Embryonic facial prominence (tissue), 1 donor: ENCODE measurements around the gene APBA1.
"Not testable (repeated sequence)": the region's sequence is repeated elsewhere in the genome, so short reads cannot be mapped to it uniquely, and the experiment has no call there.

Experiments
- DNase-seq: peaks from one replicate; pipeline ENCODE4 v3.0.0-alpha.2; 2016; ENCODE audit errors: extremely low spot score

The APBA1 gene

DNA sequence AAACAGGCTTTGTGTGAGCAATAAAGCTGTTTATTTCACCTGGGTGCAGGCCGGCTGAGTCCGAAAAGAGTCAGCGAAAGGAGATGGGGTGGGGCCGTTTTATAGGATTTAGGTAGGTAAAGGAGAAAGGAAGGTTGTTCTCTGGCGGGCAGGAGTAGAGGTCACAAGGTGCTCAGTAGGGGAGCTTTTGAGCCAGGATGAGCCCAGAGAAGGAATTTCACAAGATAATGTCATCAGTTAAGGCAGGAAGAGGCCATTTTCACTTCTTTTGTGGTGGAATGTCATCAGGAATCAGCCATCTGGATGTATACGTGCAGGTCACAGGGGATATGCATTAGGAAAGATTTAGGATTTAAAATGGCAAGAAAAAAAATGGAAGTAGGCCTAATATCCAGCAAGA, 262.2 kb downstream of the APBA1 start:
- not testable (repeated sequence) for DNase-seq

DNA sequence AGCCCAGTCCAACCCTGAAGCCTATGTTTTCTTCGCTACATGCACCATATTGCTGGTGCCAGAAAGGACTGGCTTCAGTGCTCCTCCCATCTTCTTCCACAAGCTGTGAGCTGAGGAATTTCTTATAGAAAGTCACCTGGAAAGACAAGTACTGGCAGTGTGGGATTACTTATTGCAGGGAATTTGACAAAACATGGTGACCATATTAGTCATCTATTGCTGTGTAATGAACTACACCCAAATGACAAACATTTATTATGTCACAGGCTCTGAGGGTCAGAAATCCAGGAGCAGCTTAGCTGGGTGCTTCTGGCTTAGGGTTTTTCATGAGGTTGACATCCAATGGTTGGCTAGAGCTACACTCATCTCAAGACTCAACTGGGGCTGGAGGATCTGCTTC, 271.7 kb downstream of the APBA1 start:
- DNase-seq, result no peak

DNA sequence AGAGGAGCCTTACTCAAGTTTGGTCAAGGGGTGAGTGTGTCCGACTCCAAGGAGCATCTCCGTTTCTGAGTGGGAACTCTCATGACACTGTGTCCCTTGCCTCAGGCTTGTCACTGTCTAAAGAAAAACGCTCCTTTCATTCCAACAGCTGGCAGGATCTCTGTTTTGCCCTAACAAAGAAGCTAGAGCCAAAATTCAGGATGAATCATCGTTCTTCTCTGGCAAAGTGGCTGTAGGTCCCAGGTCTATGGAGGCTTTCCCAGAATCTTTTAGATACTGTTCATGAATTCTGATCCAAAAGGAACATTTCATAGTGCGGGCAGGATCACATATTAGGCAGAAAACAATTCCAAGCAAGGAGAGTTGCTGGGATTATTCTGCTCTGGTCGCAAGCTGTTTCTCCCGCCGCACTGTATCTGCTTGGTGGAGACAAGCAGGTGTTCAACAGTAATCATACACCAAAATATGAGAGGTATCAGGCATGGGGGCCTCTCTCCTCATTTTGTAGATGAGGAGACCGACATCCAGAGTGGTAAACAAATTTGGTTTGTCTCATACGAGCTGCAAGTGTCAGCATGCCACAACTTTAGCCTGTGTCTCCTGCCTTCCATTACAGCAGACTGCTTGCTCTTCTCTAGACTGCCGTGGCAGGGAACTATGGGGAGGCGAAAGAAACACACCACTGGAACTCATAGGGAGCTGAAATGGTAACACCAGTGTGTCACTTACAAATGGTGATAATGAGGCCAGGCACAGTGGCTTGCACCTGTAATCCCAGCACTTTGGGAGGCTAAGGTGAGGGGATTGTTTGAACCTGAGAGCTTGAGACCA, 274.6 kb downstream of the APBA1 start:
- no peak for DNase-seq

DNA sequence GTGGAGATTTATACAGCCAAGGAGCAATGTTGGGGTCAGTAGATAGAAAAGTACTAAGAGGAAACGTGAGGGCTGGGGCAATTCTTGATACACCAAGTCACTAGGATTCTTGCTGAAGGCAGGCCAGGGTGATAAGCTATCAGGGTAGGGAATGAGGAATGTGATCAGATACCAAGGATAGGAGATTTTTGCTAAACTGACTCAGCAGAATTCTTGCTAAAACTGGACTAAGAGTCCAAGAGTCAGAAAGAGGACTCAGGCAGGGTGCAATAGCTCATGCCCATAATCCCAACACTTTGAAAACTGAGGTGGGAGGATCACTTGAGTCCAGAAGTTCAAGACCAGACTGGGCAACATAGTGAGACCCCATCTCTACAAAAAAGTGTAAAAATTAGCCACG, 275.4 kb downstream of the APBA1 start:
- DNase-seq, result no peak

DNA sequence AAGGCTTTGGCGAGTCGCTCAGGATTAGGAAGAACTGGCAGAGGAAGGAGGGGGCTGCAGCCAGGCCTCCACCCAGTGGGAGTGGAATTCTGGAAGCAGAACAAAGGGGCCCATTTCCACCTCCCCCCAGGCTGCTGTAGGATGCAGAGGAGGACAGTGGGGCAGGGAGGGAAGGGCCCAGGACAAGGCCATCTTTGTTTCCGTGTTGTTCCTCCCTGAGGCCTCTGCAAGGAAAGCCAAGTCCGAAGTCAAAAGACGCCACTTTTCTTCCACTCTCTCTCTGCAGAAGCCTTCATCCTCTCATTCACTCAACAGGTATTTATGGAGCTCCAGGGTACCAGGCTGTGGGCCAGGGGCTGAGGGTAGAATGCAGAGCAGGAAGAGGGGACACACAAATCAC, 276.5 kb downstream of the APBA1 start:
- DNase-seq, result no peak

DNA sequence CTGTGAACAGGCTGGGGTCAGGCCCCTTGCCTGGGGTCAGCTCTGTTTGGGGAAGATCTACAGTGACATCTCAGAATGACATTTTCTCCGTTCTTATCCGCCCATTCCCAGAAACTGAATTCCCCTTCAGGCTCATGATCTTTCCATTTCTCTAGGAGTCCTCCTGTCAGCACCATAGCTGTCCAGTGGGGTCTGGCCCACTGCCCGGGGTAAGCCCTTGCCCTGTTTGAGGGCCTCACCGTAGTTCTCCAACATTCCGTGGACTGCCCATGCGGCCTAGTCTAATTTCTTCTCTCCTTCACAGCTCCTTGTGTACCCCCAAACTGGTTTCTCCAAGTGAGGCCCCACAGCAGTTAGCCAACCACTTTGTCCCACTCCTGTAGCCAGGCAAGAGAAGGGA, 278.7 kb downstream of the APBA1 start:
- no peak for DNase-seq

DNA sequence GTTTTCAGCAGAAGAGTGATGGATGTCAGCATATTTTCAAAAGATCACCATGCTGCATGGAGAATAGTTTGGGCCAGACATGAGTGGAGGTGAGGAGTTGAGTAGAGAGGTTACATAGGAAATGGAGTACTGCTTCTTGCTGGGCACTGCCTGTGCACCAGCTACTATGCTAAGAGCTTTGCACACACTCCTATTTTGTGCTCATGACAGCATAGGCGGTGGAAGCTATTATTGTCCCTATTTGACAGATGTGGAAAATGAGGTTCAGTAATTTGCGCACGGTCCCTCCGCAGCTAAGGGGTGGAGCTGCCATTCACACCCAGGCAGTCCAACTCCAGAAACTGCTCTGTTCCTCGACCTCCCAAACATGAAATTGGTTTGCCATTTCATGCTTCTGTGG, 279.3 kb downstream of the APBA1 start:
- DNase-seq, result no peak

DNA sequence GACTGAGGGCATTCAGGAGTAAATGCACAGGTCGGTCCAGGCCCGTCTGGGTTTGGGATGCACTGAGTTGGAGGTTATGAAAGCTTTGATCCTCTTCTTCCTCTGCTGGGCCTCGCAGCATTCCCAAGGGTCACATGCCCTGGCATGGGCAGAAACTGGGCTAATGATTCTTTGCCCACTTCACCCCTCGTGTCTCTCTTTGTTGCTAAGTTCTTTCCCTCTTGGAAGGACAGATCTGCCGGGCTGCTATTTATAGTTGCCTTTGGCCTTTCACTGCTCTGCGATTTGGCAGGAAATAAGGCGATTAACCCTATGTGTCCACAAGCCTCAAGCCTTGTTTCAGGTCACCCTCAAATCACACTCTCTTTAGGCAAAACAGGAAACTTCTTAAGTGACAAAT, 280.2 kb downstream of the APBA1 start:
- DNase-seq, result no peak

DNA sequence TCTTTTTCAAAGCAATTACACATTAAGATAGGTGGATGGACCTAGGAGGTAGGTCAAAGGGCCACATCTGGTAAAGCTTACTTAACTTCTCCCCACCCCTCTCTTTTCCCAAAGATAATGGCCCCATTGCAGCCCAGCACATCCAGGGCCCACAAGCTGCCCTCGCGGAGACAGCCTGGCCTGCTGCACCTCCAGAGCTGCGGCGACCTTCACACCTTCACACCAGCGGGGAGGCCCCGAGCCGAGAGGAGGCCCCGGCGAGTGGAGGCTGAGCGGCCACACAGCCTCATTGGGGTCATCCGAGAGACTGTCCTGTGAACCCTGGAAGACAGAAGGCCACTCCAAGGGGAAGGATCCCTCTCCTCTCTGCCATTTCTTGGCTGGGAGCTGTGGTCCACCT, 280.7 kb downstream of the APBA1 start:
- no peak for DNase-seq

DNA sequence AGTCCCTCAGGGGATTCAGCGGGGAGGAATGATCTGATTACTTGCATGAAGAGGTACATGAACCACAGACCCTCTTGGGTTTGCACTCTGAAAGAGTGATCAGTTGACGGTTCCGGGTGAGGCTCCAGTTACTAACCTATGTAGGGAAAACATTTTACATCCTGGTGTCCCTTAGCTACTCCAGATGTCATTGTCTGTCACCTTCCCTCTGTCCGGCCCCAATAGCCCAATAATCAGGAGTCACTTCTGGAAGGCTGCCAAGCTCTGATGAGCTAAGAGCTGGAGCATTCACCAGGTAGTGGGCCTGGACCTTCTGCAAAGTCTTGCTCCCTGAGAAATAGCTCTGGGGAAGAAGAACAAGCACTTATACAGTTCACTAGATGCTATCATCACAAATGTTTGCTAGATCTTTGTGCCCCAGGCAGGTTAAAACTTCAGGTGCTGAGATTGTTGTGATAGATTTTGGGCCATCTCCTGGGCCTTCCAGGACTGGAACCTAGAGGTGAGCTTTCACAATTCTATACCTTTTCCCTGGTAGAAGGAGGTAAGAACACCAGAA, 282.7 kb downstream of the APBA1 start:
- DNase-seq, result no peak

DNA sequence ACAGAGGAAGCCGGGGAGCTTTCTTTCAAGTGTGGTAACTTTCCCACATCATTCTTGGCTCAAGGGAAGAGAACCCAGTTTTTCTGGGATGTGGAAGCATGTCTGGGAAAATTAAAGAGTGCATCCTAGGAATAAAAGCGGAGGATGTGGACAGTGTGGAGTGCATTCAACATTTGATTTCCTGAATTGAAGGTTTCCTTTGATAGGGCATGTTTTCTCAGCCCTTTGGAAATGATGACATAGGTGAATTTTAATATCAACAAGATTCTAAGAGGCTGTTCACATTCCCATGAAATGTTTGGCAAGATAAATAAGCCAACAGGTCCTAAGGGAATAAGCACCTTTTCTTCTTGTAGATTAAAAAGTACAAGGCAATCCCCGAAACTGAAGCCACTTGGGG, 283.6 kb downstream of the APBA1 start:
- DNase-seq, result no peak

DNA sequence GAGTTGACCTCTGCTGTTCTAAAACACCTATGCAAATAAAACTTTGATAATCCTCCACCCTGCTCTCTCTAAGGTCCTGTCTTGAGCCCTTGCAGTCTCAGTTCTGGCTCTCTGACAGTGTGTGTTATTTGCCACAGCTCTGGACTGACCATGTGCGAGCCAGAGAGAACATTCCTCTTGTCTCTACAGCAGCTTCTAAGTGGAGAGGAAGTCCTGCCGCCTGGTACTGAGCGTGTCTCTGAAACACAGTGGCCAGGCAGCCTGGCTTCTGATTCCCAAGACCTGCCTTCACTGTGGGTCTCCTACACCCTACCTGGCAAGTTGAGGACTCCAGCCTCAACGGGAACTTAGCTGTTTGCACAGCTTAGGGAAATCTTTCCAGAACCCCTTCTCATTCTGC, 285.5 kb downstream of the APBA1 start:
- DNase-seq, result no peak

DNA sequence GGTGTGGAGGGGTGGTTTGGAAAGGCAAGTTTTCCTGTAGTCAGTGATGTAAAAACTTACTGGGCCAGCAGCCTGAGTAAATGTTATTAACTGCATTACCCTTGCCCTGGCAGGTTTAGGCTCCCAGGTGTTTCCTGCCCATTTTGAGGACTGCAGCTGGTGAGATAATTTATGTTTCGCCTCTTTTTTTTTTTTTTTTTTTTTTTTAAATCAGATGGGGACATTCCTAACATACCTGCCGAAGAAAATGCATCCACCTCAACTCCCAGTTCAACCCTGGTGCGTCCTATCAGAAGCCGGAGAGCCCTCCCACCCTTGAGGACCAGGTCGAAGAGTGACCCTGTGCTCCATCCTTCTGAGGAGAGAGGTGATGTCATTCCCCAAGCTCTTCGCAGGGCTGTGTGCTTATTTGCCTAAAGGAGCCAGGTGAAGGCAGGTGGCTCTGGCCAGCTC, 286.6 kb downstream of the APBA1 start:
- DNase-seq, result no peak

DNA sequence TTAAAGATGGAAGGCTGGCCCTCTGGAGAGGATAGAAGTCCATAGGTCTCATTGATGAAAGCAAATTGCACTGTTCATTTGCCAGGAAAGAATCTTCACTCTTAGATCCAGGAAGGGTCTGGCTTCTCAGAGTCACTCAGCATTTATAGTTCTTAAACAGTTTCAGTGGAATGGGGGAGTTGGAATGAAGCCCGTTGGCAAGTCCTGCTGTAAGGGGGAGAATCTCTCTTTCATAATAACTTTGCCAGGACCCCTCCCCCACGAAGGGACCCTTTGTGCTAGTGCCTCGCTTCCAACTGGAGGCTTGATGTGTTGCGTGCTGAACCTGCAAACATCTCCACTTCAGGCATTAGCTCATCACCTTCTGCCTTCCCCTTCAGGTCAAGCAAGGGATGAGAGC, 290.0 kb downstream of the APBA1 start:
- DNase-seq, result no peak

DNA sequence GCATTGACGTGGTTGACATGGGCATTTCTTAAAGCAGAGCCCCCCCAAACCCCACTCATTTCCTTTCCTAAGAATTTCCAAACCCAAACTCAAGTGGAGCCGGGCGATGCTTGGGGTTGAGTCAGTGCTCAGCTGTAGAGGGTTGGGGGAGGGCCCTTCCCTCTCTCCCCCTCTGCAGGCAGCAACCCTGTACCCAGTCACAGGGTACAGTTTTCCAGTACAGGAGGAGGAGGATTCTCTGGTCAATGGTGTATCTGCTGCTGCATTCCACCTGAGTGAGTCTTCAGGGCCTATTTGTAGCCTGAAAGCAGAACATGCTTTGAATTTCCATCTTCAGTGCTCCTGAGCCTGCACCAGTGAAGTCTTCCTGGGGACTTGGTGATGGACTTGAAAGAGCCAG, 291.4 kb downstream of the APBA1 start:
- DNase-seq, result no peak

DNA sequence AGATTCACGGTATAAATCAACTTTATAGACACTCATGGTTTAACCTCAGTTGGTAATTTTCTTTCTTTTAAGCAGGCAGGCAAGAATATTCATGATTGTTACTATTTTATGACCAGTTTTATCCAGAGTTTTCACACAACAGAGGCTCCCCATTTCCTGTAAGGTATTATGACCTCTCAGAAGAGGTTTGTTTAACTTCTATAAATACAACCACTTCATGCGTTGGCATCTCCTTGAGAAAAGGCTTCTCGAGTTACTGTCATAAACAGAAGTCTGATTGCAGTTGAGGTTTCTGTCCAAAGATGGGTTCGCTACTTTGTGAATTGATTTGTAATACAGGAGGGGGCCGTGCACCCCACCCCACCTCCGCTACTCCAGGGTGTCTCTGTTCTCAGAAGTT, 291.9 kb downstream of the APBA1 start:
- no peak for DNase-seq

DNA sequence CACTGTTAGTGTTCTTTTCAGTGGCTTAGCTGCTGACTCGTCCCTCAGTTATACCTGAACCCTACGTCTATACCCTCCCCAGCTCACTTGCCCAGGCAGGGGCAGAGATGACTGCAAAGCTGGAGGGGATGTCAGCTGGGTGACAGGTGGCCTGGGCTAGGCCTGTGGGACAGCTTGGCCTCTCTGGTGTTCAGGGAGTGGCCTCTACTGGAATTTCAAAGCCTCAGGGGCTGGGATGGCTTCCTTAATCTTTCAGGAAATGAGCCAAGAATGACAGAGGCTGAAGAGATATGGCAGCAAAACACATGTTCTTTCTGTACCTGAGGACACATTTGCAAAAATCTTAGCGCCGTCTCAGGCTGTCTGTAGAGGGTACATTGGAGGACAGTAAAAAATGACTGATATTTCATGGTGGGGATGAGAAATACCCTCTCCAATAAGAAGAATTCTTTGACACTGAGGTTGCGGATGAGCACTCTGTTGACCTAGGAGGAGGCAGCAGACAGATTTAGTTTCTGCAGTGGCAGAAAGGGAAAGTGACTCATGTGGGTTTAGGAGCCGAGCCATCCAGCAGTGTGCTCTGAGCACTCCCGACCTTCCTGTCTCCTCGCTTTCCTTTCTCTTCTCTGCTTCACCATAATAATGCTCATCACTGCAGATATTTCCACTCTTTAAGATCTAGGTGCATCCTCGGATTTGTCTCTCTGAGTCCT, 292.7 kb downstream of the APBA1 start:
- no peak for DNase-seq

DNA sequence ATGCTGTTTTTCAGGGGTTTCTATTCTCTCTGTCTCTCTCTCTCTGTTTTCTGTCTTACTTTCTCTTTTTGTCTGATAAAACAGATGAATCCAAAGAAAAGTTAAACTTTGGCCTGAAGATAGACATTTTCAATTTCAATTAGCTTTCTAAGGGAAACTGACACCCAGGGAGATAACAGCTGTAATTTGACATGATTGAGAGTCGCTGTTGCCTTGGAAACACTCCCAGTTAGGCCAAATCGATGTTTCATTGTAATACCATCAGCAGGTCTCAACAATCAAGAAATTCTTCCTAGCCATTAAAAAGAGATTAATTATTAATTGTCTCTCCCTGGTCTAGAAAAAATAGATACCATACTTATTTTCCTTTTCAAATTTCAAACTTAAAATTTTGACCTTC, 294.2 kb downstream of the APBA1 start:
- no peak for DNase-seq
